ENCODE data around the gene MKRN1. TPM values are rescaled to one million over a fixed set of nuclear protein-coding genes. Genes with fewer than 3 reads are reported as not detected.
"Not testable (repeated sequence)": the region's sequence is repeated elsewhere in the genome, so short reads cannot be mapped to it uniquely, and the experiment has no call there.

The MKRN1 gene
- total RNA-seq, 2 donors from 2014 or later: 135 to 163 TPM

DNA sequence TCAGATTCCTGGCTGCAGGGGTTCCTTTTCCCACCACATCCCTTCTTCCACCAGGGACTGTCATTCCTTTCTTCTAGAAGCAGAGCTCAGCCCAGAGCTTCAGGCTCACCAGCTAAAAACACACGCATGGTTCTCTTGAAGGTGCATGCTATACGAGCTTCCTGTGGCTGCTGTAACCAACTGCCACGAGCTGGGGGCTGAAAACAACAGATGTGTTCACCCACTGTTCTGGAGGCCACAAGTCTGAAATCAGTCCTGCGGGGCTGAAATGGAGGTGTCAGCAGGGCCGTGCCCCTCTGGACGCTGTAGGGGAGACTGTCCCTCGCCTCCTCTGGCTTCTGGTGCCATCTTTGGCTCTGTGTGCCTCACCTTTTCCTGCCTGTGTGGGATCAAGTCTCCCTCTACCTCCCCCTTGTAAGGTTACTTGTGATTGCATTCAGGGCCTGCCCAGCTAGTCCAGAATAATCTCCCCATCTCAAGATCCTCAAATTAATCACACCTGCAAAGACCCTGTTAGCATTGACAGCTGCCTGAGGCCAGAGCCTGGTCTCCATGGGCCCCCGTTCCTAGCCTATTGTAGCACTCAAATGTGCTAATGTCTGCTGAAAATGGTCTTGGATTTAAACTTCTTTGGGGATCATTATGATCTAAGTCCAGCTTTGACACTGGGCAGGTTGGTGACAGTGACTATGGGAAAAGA lies 61.7 kb downstream of the MKRN1 start:
- H3K27me3 ChIP-seq (ENCODE audit: control insufficient read depth, insufficient read depth, low read length, poor library complexity, severe bottlenecking): no peaks in the 10 kb centered on the region
- Mint-ChIP-seq H3K27ac (no peak overlapping the region), H3K27me3 (ENCODE audit: insufficient read depth) (no peaks in the 10 kb centered on the region), H3K36me3 (ENCODE audit: low read depth) (peaks cover 4% of the 10 kb centered on the region), H3K9me3 (peaks cover 3% of the 10 kb centered on the region), H3K4me3 (no peak overlapping the region), H3K4me1 (peaks cover 3% of the 10 kb centered on the region)
- no peak for DNase-seq
- TF ChIP-seq CTCF (conservative IDR thresholded peaks at IDR 0.05): no peak
- H3K36me3 ChIP-seq (ENCODE audit: control insufficient read depth, insufficient read depth, low read length): no peaks in the 10 kb centered on the region
- H3K27ac ChIP-seq (ENCODE audit: low read depth, low read length): no peak overlapping the region
- no peak overlapping the region for H3K4me3 ChIP-seq (ENCODE audit: low read length)
- no peaks in the 10 kb centered on the region for H3K4me1 ChIP-seq (ENCODE audit: control insufficient read depth, insufficient read depth, low read length)
- 89 to 92% methylated on average over 8 of the region's 8 CpGs for WGBS, 2 experiments (ENCODE audit: insufficient coverage in 1 of 2, insufficient read length in 1 of 2)
- no peaks in the 10 kb centered on the region for H3K9me3 ChIP-seq (ENCODE audit: control insufficient read depth, low read length)
- no peak overlapping the region for H3K9ac ChIP-seq (ENCODE audit: extremely low read depth, low read length, poor library complexity, severe bottlenecking)

GRCh38 chr7:140416560-140416959 lies 62.7 kb downstream of the MKRN1 start:
- H3K27me3 ChIP-seq (ENCODE audit: control insufficient read depth, insufficient read depth, low read length, poor library complexity, severe bottlenecking): no peaks in the 10 kb centered on the region
- H3K36me3 Mint-ChIP-seq (ENCODE audit: low read depth): peaks cover 9% of the 10 kb centered on the region
- H3K27ac Mint-ChIP-seq: no peak overlapping the region
- H3K9ac ChIP-seq (ENCODE audit: extremely low read depth, low read length, poor library complexity, severe bottlenecking): no peak overlapping the region
- H3K9me3 ChIP-seq (ENCODE audit: control insufficient read depth, low read length): no peaks in the 10 kb centered on the region
- H3K27me3 Mint-ChIP-seq (ENCODE audit: insufficient read depth): no peaks in the 10 kb centered on the region
- H3K4me3 Mint-ChIP-seq: no peak overlapping the region
- no peaks in the 10 kb centered on the region for H3K36me3 ChIP-seq (ENCODE audit: control insufficient read depth, insufficient read depth, low read length)
- no peak overlapping the region for H3K4me3 ChIP-seq (ENCODE audit: low read length)
- no peak overlapping the region for H3K27ac ChIP-seq (ENCODE audit: low read depth, low read length)
- H3K4me1 Mint-ChIP-seq: peaks cover 3% of the 10 kb centered on the region
- WGBS, 2 experiments (ENCODE audit: insufficient coverage in 1 of 2, insufficient read length in 1 of 2): 83 to 93% methylated on average over 3 to 8 of the region's 8 CpGs
- no peak for TF ChIP-seq CTCF (conservative IDR thresholded peaks at IDR 0.05)
- H3K4me1 ChIP-seq (ENCODE audit: control insufficient read depth, insufficient read depth, low read length): no peaks in the 10 kb centered on the region
- no peak for DNase-seq
- peaks cover 3% of the 10 kb centered on the region for H3K9me3 Mint-ChIP-seq

DNA sequence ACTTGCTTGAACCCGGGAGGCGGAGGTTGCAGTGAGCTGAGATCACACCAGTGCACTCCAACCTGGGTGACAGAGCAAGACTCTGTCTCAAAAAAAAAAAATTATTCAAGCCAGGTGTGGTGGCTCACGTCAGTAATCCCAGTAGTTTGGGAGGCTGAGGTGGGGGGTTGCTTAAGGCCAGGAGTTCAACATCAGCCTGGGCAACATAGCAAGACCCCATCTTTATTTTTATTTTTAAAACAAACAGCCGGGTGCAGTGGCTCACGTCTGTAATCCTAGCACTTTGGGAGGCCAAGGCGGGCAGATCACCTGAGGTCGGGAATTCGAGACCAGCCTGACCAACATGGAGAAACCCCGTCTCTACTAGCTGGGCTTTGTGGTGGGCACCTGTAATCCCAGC lies 63.5 kb downstream of the MKRN1 start:
- H3K36me3 Mint-ChIP-seq (ENCODE audit: low read depth): peaks cover 14% of the 10 kb centered on the region
- not testable (repeated sequence) for H3K4me3 ChIP-seq (ENCODE audit: low read length); H3K36me3 ChIP-seq (ENCODE audit: control insufficient read depth, insufficient read depth, low read length); H3K27me3 Mint-ChIP-seq (ENCODE audit: insufficient read depth); H3K9me3 ChIP-seq (ENCODE audit: control insufficient read depth, low read length); H3K27ac ChIP-seq (ENCODE audit: low read depth, low read length); H3K4me1 Mint-ChIP-seq; H3K9me3 Mint-ChIP-seq; H3K27ac Mint-ChIP-seq; H3K4me1 ChIP-seq (ENCODE audit: control insufficient read depth, insufficient read depth, low read length); DNase-seq; H3K9ac ChIP-seq (ENCODE audit: extremely low read depth, low read length, poor library complexity, severe bottlenecking); H3K27me3 ChIP-seq (ENCODE audit: control insufficient read depth, insufficient read depth, low read length, poor library complexity, severe bottlenecking); H3K4me3 Mint-ChIP-seq
- WGBS, 2 experiments (ENCODE audit: insufficient coverage in 1 of 2, insufficient read length in 1 of 2): 92 to 100% methylated on average over 7 to 9 of the region's 9 CpGs

DNA sequence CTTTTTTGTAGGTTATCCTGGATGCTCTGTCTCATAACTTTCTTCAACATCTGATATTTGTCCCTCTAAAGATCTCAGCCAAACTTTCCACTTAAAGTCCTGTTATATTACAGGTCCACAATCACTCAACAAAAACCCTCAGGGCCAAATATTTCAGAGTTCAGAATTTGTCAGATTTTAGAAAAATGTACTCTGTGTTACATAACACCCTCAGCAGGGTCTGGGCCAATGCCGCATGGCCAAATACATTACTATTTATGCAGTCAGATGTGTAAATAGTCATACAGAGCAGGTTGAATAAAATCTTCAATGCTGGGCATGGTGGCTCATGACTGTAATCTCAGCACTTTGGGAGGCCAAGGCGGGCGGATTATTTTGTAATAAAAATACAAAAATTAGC lies 63.9 kb downstream of the MKRN1 start:
- H3K4me3 ChIP-seq (ENCODE audit: low read length): no peak overlapping the region
- no peaks in the 10 kb centered on the region for H3K36me3 ChIP-seq (ENCODE audit: control insufficient read depth, insufficient read depth, low read length)
- no peak for DNase-seq
- no peak overlapping the region for H3K4me3 Mint-ChIP-seq
- H3K9me3 ChIP-seq (ENCODE audit: control insufficient read depth, low read length): no peaks in the 10 kb centered on the region
- H3K27ac ChIP-seq (ENCODE audit: low read depth, low read length): no peak overlapping the region
- H3K4me1 Mint-ChIP-seq: peaks cover 3% of the 10 kb centered on the region
- H3K27ac Mint-ChIP-seq: no peak overlapping the region
- H3K9me3 Mint-ChIP-seq: peaks cover 3% of the 10 kb centered on the region
- no peaks in the 10 kb centered on the region for H3K4me1 ChIP-seq (ENCODE audit: control insufficient read depth, insufficient read depth, low read length)
- H3K36me3 Mint-ChIP-seq (ENCODE audit: low read depth): peaks cover 16% of the 10 kb centered on the region
- H3K27me3 Mint-ChIP-seq (ENCODE audit: insufficient read depth): no peaks in the 10 kb centered on the region
- no peak overlapping the region for H3K9ac ChIP-seq (ENCODE audit: extremely low read depth, low read length, poor library complexity, severe bottlenecking)
- no peak for TF ChIP-seq CTCF (conservative IDR thresholded peaks at IDR 0.05)
- WGBS, 2 experiments (ENCODE audit: insufficient coverage in 1 of 2, insufficient read length in 1 of 2): 67 to 94% methylated on average over 1 to 3 of the region's 3 CpGs
- no peaks in the 10 kb centered on the region for H3K27me3 ChIP-seq (ENCODE audit: control insufficient read depth, insufficient read depth, low read length, poor library complexity, severe bottlenecking)

Data from endodermal cell (in vitro differentiated cells).